GM12878 (cell line): ENCODE results near the gene PRKCB. TPM values are rescaled to one million over a fixed set of nuclear protein-coding genes. Genes with fewer than 3 reads are reported as not detected.

Source experiments
- ATAC-seq: fragments of 200-7000 bp; cut with Tn5 transposase; 3 replicates; pipeline ENCODE4 v1.9.1; 2020; ENCODE audit warnings: mild to moderate bottlenecking, moderate library complexity
- BruUV-seq: library from RNA; stranded (reverse); fragments of 400-500 nt; replicated peaks from 2 replicates; lab custom pipeline; 2021; lab: Mats Ljungman, UMichigan
- CTCF ChIA-PET: fragments of 300-600 bp; sonication (Branson Sonifier 250); formaldehyde crosslinking; extraction: SDS; loops from one replicate; lab custom pipeline; 2021; ENCODE audit warnings: inconsistent platforms; lab: Yijun Ruan, JAX
- POLR2A ChIA-PET: fragments of 350-600 bp; formaldehyde crosslinking; extraction: SDS; loops from one replicate; lab custom pipeline; 2021; ENCODE audit warnings: inconsistent platforms; lab: Charles Lee
- RAD21 ChIA-PET: fragments of 300-600 bp; sonication (Branson Sonifier 250); formaldehyde crosslinking; loops from one replicate; lab custom pipeline; 2023; ENCODE audit warnings: antibody characterized with exemption; ENCODE audit not compliant: unreplicated experiment; lab: Charles Lee
- SMC1A ChIA-PET: fragments of 300-600 bp; sonication (Branson Sonifier 250); formaldehyde crosslinking; loops from one replicate; lab custom pipeline; 2023; ENCODE audit not compliant: unreplicated experiment, uncharacterized antibody; lab: Charles Lee
- DNase-seq: peaks from one replicate; pipeline ENCODE4 v3.0.0-alpha.2; 2011; ENCODE audit warnings: low read depth, low spot score
- FAIRE-seq: peaks from 3 replicates; lab custom pipeline; 2011; peaks lifted over from hg19 to GRCh38; lab: Jason Lieb, UNC
- H2AFZ ChIP-seq: 2 replicates; pipeline ENCODE4 v1.6.0; 2011; ENCODE audit warnings: low read depth, low read length, control low read depth; ENCODE audit not compliant: control insufficient read depth
- H3K27ac ChIP-seq: 2 replicates; pipeline ENCODE4 v1.5.1; 2011; ENCODE audit warnings: control low read depth; ENCODE audit not compliant: control insufficient read depth, insufficient read depth
- H3K27me3 ChIP-seq, 2 experiments: replicated peaks in 1 of 2; 2 replicates each; pipeline versions ENCODE4 v1.6.0 to v1.6.1; 2011; ENCODE audit warnings: low read length in 1 of 2; ENCODE audit not compliant: control insufficient read depth in 2 of 2, insufficient read depth in 2 of 2
- H3K36me3 ChIP-seq, 2 experiments: 2 replicates each; pipeline ENCODE4 v1.5.1; 2011; ENCODE audit warnings: low read length in 1 of 2; ENCODE audit not compliant: control insufficient read depth in 2 of 2, insufficient read depth in 2 of 2
- H3K4me1 ChIP-seq: 2 replicates; pipeline ENCODE4 v1.6.1; 2011; ENCODE audit warnings: mild to moderate bottlenecking, low read length, moderate library complexity, mixed read lengths; ENCODE audit not compliant: control insufficient read depth, insufficient read depth
- H3K4me2 ChIP-seq: 2 replicates; pipeline ENCODE4 v1.6.0; 2011; ENCODE audit warnings: control low read depth; ENCODE audit not compliant: control insufficient read depth, insufficient read depth
- H3K4me3 ChIP-seq: fragments of 200-600 bp; sonication (generic); 2 replicates; pipeline ENCODE4 v1.5.1; 2016
- H3K79me2 ChIP-seq: 2 replicates; pipeline ENCODE4 v1.6.0; 2011; ENCODE audit warnings: low read length; ENCODE audit not compliant: control insufficient read depth, insufficient read depth
- H3K9ac ChIP-seq: 2 replicates; pipeline ENCODE4 v1.8.0; 2011; ENCODE audit warnings: low read length, control low read depth, mixed read lengths; ENCODE audit not compliant: control insufficient read depth, insufficient read depth
- H3K9me3 ChIP-seq: replicated peaks from 3 replicates; pipeline ENCODE4 v1.5.1; 2011; ENCODE audit warnings: mild to moderate bottlenecking, low read length; ENCODE audit not compliant: control insufficient read depth, insufficient read depth
- H4K20me1 ChIP-seq: 2 replicates; pipeline ENCODE4 v1.6.0; 2011; ENCODE audit not compliant: control insufficient read depth, insufficient read depth
- CEBPB ChIP-seq, 2 experiments: fragments of 150-350 bp in 1 of 2; IDR thresholded peaks; 2 replicates each; pipeline ENCODE4 v1.6.1; 2012 to 2014; ENCODE audit warnings: low read depth in 2 of 2, low read length in 2 of 2, borderline replicate concordance in 1 of 2, inconsistent platforms in 1 of 2
- KDM1A ChIP-seq: fragments of 200-600 bp; sonication (generic); IDR thresholded peaks from 2 replicates; pipeline ENCODE4 v1.6.1; 2016; ENCODE audit warnings: borderline replicate concordance
- MEF2A ChIP-seq: IDR thresholded peaks from 2 replicates; pipeline ENCODE4 v1.6.1; 2011; ENCODE audit warnings: low read depth, mild to moderate bottlenecking, low read length, moderate library complexity; ENCODE audit not compliant: insufficient read depth
- NFXL1 ChIP-seq: fragments of 450-650 bp; IDR thresholded peaks from 2 replicates; pipeline ENCODE4 v1.6.1; 2017; ENCODE audit warnings: antibody characterized with exemption, mild to moderate bottlenecking, borderline replicate concordance
- PAX8 ChIP-seq: fragments of 450-650 bp; IDR thresholded peaks from 2 replicates; pipeline ENCODE4 v1.6.1; 2017; ENCODE audit warnings: mild to moderate bottlenecking, moderate library complexity
- RELA ChIP-seq: fragments of 450-650 bp; IDR thresholded peaks from 2 replicates; pipeline ENCODE4 v1.8.0; 2014; ENCODE audit warnings: borderline replicate concordance; ENCODE audit not compliant: partially characterized antibody
- RFX5 ChIP-seq: IDR thresholded peaks from 2 replicates; pipeline ENCODE4 v1.6.1; 2011; ENCODE audit warnings: low read depth, low read length, improper control_type of control experiment
- SMARCA5 ChIP-seq: fragments of 450-650 bp; IDR thresholded peaks from 2 replicates; pipeline ENCODE4 v1.6.1; 2017; ENCODE audit warnings: mild to moderate bottlenecking
- SREBF1 ChIP-seq: IDR thresholded peaks from 2 replicates; pipeline ENCODE4 v1.6.1; 2012; ENCODE audit warnings: mild to moderate bottlenecking, low read length
- SREBF2 ChIP-seq: IDR thresholded peaks from 2 replicates; pipeline ENCODE4 v1.6.1; 2012; ENCODE audit warnings: mild to moderate bottlenecking, low read length
- STAT1 ChIP-seq: fragments of 450-650 bp; conservative IDR thresholded peaks from 2 replicates; pipeline ENCODE4 v1.6.1; 2014; ENCODE audit warnings: antibody characterized with exemption, mild to moderate bottlenecking
- TARDBP ChIP-seq: IDR thresholded peaks from 2 replicates; pipeline ENCODE4 v1.6.1; 2016; ENCODE audit warnings: borderline replicate concordance
- TCF12 ChIP-seq: IDR thresholded peaks from 2 replicates; pipeline ENCODE4 v1.6.1; 2011; ENCODE audit warnings: low read depth, mild to moderate bottlenecking, low read length
- ZNF217 ChIP-seq: fragments of 450-650 bp; IDR thresholded peaks from 2 replicates; pipeline ENCODE4 v1.6.1; 2017; ENCODE audit warnings: antibody characterized with exemption, mild to moderate bottlenecking
- WGBS: methylation state at CpG from one replicate; pipeline ENCODE4 v1.1.6; 2016; ENCODE audit warnings: low lambda C conversion rate; ENCODE audit not compliant: insufficient replicate concordance, insufficient coverage; ENCODE audit errors: missing lambda C conversion rate; 5-methylcytosine and 5-hydroxymethylcytosine counted together
- in situ Hi-C: fragments of 300-500 bp; cut with MboI; formaldehyde crosslinking; loops from 9 replicates; pipeline ENCODE4 v1.14.3; 2018; ENCODE audit warnings: mixed read lengths
- intact Hi-C: fragments of 100-400 bp; cut with micrococcal nuclease; formaldehyde crosslinking; loops from one replicate; pipeline ENCODE4 v1.14.2; 2022; ENCODE audit not compliant: unreplicated experiment
- polyA plus RNA-seq, 11 experiments: library from polyadenylated mRNA; depleted of rRNA in 4 of 11; unstranded in 6 of 11; stranded (reverse) in 5 of 11; fragments of >200 nt; fragmentation: Nextera tagmentation in 4 of 11; fragmentation: Illumina TruSeq in 1 of 11; extraction: Ambion mirVana in 4 of 11; extraction: Trizol in 1 of 11; gene quantifications; 1 replicate in 1 of 11; 2 replicates in 10 of 11; pipeline versions ENCODE4 v1.2.1 to v1.2.3, GENCODE V29; 2011 to 2016; ENCODE audit warnings: inconsistent platforms in 2 of 11, missing spikeins in 2 of 11, low read depth in 1 of 11
- total RNA-seq, 4 experiments: library from RNA; depleted of rRNA in 3 of 4; stranded (reverse); fragments of >200 nt in 3 of 4; fragmentation: Illumina TruSeq in 1 of 4; extraction: Trizol in 1 of 4; gene quantifications; 2 replicates each; pipeline versions ENCODE4 v1.2.1 to v1.2.3, GENCODE V29; 2013 to 2021
- TF ChIP-seq, protein P1 (sequence below), 3 experiments: IDR thresholded peaks in 2 of 3; conservative IDR thresholded peaks in 1 of 3; 2 replicates each; pipeline ENCODE4 v1.5.1; 2011; ENCODE audit warnings: low read depth in 3 of 3, low read length in 3 of 3, mild to moderate bottlenecking in 3 of 3, control low read depth in 2 of 3, moderate library complexity in 2 of 3, inconsistent platforms in 1 of 3, mixed read lengths in 1 of 3; ENCODE audit not compliant: control insufficient read depth in 2 of 3, insufficient read depth in 1 of 3; ENCODE audit errors: extremely low read depth in 1 of 3
- TF ChIP-seq, protein P2 (sequence below): fragments of 450-650 bp; IDR thresholded peaks from 2 replicates; pipeline ENCODE4 v1.6.1; 2018; ENCODE audit warnings: mild to moderate bottlenecking, low read depth, moderate library complexity; ENCODE audit not compliant: partially characterized antibody

PRKCB gene
- total and polyA plus RNA-seq, 10 of the 15 experiments (the other 5 are each of a cell fraction or from before 2014, with no cell fraction given), result 21.4 to 158 (median 97.3) TPM

DNA sequence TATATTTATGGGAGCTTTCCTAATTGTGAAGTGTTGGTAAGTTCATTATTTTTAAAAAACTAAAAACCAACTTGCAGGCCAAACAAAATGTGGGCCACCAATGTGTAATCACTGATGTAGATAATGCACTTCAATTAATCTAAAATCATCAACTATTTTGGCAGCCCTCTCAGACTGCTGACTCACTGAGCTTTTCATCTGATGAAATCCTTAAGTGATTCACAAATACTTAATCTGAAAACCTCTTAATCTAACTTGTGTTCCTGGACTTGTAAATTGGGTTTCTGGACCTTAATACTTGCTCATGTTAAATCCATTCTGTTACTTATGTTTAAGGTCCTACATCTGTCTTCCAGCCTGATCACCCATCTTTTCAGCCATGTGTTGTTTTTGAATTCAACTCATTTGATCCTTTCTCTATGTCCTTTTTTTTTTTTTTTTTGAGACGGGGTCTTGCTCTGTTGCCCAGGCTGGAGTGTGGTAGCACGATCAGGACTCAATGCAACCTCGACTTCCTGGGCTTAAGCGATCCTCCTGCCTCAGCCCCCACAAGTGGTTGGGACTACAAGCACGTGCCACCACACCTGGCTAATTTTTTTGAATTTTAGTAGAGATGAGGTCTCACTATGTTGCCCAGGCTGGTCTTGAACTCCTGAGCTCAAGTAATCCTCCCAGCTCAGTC, 39.0 kb downstream of the PRKCB start (continued):
- TF ChIP-seq, protein P1, sequence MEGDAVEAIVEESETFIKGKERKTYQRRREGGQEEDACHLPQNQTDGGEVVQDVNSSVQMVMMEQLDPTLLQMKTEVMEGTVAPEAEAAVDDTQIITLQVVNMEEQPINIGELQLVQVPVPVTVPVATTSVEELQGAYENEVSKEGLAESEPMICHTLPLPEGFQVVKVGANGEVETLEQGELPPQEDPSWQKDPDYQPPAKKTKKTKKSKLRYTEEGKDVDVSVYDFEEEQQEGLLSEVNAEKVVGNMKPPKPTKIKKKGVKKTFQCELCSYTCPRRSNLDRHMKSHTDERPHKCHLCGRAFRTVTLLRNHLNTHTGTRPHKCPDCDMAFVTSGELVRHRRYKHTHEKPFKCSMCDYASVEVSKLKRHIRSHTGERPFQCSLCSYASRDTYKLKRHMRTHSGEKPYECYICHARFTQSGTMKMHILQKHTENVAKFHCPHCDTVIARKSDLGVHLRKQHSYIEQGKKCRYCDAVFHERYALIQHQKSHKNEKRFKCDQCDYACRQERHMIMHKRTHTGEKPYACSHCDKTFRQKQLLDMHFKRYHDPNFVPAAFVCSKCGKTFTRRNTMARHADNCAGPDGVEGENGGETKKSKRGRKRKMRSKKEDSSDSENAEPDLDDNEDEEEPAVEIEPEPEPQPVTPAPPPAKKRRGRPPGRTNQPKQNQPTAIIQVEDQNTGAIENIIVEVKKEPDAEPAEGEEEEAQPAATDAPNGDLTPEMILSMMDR (IDR thresholded peaks at IDR 0.05 in 2 of 3, conservative IDR thresholded peaks at IDR 0.05 in 1 of 3; ENCODE audit: control insufficient read depth in 2 of 3, extremely low read depth in 1 of 3, insufficient read depth in 1 of 3, low read depth in 3 of 3, low read length in 3 of 3), result no peak
- TF ChIP-seq, all 136 proteins: peak for 0

DNA sequence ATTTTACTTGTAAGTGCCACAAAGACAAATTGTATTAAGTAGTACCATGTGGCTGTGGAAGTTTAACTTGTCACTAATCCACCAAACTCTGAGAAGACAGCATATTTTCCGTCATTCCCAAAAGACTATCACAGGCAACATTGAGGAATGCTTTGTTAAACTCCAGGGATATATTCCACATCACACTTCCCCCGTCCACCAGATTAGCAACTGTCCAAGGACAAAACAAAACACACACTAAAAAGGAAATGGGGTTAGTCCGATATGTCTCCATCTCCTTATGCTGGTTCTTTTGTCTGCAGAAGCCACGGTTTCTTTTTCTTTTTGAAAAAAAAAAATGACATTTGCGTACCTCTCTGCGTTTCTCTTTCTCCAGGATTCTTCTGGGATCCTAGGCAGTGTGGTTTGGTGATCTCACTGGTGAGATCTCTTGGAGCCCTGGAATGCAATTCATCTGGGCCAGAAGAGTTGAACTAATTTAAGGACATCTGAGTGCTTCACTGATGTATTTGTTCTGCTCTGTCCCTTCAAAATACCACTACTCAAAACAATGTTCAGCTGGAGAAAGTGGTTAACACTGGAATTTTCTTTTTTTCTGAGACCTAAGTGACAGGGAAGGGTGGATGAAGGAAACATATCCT, 40.6 kb downstream of the PRKCB start:
- Histone ChIP-seq H3K9me3 (no peaks in the 10 kb centered on the region), H3K4me2 (no peak overlapping the region), H4K20me1 (no peaks in the 10 kb centered on the region), H3K27me3 (no peaks in the 10 kb centered on the region), H3K36me3 (peaks cover 4 to 6% of the 10 kb centered on the region in 2 experiments; a peak in 3 of 4 replicates), H3K4me3 (no peak overlapping the region), H3K4me1 (peaks cover 58% of the 10 kb centered on the region), H3K27ac (no peak overlapping the region), H3K79me2 (peaks cover 64% of the 10 kb centered on the region), H3K9ac (no peak overlapping the region), H2AFZ (no peak overlapping the region)
- SMC1A ChIA-PET, result interaction anchor here (1.1 to 30.6 kb wide), 10 partner anchors 14 to 160 kb away, joined by 4 to 468 read pairs (median 7); no protein-coding TSS in a partner anchor
- POLR2A ChIA-PET, result interaction anchor here (1.5 to 1.8 kb wide), 2 partner anchors 18 to 35 kb away, joined by 5 to 6 read pairs; no protein-coding TSS in a partner anchor
- ATAC-seq (no peak), DNase-seq (no peak), FAIRE-seq (no peak)
- no TSS peak for BruUV-seq
- intact Hi-C loops, result no loop called here
- CTCF ChIA-PET, result interaction anchor here (0.8 to 5.7 kb wide), 10 partner anchors 8 to 160 kb away, joined by 3 to 55 read pairs (median 8); no protein-coding TSS in a partner anchor
- WGBS, result 96% methylated on average over 6 of the region's 6 CpGs
- in situ Hi-C loops, result no loop called here
- RAD21 ChIA-PET, result interaction anchor here (0.9 to 4.2 kb wide), 7 partner anchors 17 to 159 kb away, joined by 3 to 54 read pairs (median 9); no protein-coding TSS in a partner anchor
- TF ChIP-seq, protein P2, sequence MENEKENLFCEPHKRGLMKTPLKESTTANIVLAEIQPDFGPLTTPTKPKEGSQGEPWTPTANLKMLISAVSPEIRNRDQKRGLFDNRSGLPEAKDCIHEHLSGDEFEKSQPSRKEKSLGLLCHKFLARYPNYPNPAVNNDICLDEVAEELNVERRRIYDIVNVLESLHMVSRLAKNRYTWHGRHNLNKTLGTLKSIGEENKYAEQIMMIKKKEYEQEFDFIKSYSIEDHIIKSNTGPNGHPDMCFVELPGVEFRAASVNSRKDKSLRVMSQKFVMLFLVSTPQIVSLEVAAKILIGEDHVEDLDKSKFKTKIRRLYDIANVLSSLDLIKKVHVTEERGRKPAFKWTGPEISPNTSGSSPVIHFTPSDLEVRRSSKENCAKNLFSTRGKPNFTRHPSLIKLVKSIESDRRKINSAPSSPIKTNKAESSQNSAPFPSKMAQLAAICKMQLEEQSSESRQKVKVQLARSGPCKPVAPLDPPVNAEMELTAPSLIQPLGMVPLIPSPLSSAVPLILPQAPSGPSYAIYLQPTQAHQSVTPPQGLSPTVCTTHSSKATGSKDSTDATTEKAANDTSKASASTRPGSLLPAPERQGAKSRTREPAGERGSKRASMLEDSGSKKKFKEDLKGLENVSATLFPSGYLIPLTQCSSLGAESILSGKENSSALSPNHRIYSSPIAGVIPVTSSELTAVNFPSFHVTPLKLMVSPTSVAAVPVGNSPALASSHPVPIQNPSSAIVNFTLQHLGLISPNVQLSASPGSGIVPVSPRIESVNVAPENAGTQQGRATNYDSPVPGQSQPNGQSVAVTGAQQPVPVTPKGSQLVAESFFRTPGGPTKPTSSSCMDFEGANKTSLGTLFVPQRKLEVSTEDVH, result no peak
- TF ChIP-seq KDM1A (no peak), SREBF2 (no peak), PAX8 (no peak), ZNF217 (no peak), CEBPB (IDR thresholded peaks at IDR 0.05; ENCODE audit: borderline replicate concordance in 1 of 2, low read depth in 2 of 2, low read length in 2 of 2) (no peak), STAT1 (no peak), SMARCA5 (no peak), TCF12 (no peak), NFXL1 (no peak), RELA (no peak), MEF2A (no peak), SREBF1 (no peak), RFX5 (no peak), TARDBP (no peak)
